Measurements from ENCODE around the gene SLC16A12.

SLC16A12 gene, protein sequence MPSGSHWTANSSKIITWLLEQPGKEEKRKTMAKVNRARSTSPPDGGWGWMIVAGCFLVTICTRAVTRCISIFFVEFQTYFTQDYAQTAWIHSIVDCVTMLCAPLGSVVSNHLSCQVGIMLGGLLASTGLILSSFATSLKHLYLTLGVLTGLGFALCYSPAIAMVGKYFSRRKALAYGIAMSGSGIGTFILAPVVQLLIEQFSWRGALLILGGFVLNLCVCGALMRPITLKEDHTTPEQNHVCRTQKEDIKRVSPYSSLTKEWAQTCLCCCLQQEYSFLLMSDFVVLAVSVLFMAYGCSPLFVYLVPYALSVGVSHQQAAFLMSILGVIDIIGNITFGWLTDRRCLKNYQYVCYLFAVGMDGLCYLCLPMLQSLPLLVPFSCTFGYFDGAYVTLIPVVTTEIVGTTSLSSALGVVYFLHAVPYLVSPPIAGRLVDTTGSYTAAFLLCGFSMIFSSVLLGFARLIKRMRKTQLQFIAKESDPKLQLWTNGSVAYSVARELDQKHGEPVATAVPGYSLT

GRCh38 chr10:89535171-89536012 is at the start of gene SLC16A12:
TSS of gene SLC16A12 (minus strand) at chr10:89535594. CDS start at chr10:89462578, 73,016 bp downstream.
- DNase-seq, result no peak

GRCh38 chr10:89582022-89582421 is 46.6 kb upstream of the SLC16A12 start:
- no peak for DNase-seq

GRCh38 chr10:89580243-89580642 is 44.8 kb upstream of the SLC16A12 start:
- DNase-seq, result no peak

DNA sequence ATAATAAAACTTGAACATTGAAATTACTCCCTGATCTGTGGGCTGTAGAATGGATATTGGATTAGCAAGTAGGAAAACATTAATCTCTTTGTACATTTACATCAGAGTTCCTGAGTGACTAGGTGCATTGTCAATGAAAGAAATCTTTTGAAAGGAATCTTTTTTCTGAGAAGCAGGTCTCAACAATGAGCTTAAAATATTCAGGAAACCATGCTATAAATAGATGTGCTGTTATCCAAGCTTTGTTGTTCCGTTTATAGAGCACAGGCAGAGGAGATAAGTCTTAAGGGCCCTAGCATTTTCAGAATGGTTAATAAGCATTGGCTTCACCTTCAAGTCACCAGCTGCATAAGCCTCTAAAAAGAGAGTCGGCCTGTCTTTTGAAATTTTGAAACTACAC is 41.3 kb upstream of the SLC16A12 start:
- no peak for DNase-seq

- no peak for DNase-seq
Measured at GRCh38 chr10:89576022-89576421, 40.6 kb upstream of the SLC16A12 start.

DNA sequence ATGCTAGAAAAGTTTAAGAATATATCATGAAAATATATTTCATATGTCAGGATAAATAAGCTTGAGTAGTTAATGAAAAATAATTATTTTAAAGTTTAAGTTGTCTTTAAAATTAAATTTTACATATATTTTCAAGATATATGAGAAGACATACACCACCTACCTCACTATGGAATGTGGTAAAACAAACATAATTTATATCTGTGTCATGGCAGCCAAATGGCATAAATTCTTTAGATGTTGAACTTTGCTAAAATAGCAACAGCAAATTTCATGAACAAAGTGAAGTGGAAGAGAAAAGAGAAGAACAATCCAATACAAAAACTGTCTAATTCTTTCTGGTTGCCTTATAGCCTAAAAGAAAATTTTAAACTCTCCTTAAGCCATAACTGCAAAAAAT is 39.6 kb upstream of the SLC16A12 start:
- DNase-seq, result no peak

DNA sequence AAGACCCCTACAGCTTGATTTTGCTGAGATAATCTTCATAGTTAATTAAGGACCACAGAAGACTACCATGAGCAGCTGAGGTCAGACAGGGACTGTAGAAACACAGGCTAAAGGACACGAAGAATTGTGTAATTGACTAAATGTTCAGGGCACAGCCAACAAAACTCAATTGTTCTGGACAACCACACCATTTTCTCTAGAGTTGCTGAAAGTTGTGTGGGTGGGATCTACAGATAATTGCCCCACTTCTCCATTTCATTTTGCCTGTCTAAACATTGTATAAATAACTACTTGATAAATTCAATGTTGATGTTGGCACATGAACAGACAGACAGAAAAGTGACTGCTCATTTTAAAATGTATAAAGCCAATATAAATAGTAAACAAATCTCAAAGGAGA is 39.0 kb upstream of the SLC16A12 start:
- DNase-seq, result no peak

DNA sequence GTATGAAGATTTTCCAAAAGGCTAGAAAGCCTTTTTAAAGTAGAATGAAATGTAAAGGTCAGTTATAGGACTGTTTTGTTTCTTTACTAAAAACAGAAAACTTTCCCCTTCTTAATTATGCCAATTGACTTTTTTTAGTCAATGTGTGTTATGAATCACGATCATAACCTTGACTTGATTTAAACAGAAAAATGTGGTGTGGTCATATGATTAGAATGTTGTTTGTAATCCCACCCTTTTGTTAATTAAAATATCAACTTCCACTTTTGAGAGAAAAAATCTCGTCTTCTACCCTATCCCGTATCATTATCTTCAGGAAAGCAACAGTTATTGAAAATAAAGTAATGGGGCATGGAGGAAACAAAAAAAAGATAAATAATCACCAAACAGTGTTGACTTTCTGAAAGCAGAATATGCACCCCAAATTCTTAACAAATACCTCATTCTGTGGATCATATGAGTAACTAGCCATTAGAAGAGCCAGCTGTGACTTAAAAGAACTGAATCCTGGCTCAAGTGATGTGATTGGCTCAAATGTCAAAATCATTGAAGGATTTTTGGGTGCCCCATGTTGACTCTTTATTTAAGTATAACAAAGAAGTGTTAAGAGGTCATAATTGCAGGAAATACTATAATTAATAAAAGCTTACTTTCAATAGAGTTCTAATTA is 32.3 kb upstream of the SLC16A12 start:
- no peak for DNase-seq

- DNase-seq, result no peak
Measured at GRCh38 chr10:89566992-89567391, 31.6 kb upstream of the SLC16A12 start.

- no peak for DNase-seq
Measured at GRCh38 chr10:89566095-89566950, 30.9 kb upstream of the SLC16A12 start.

GRCh38 chr10:89565180-89565579 is 29.8 kb upstream of the SLC16A12 start:
- no peak for DNase-seq

DNA sequence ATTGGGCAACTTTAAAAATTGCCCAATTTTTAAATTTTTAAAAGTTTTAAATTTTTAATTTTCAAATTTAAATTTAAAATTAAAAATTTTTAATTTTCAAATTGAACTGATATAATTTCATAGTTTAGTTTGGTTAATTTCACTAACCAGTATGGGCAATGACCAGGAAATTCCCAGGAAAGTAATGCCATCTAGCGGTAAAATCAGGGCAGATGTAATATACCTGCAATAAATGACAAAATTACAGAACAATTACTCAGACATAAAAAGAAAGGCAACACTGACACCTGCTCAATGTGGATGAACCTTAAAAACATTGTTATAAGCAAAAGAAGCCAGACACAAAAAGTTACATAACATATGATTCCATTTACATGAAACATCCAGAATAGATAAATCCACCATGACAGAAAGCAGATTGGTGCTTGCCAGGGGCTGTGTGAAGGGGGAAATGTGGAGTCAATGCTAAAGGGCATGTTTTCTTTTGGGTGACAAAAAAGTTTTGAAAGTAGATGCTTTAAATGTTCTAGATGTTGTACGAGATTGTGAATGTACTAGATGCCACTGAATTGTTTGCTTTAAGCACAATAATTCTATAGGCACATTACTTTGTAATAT is 28.6 kb upstream of the SLC16A12 start:
- DNase-seq, result no peak

GRCh38 chr10:89563311-89563710 is 27.9 kb upstream of the SLC16A12 start:
- no peak for DNase-seq

DNA sequence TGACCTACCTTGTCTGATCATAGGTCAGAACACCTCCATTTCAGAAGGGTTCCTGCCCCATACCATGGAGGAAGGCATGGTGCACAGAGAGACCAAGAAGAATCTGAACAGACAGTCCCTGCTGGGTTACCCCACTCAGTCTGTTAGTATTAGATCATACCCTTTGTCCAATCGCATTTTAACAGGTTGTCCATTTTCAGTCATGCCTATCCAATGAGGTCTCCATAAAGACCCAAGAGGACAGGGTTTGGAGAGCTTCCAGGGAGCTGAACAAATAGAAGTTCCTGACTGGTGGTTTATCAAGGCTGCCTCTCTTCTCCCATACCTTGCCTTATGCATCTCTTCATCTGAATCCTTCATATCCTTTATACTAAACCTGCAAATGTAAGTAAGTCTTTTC is 21.2 kb upstream of the SLC16A12 start:
- peak; percentile 27 for DNase-seq

DNA sequence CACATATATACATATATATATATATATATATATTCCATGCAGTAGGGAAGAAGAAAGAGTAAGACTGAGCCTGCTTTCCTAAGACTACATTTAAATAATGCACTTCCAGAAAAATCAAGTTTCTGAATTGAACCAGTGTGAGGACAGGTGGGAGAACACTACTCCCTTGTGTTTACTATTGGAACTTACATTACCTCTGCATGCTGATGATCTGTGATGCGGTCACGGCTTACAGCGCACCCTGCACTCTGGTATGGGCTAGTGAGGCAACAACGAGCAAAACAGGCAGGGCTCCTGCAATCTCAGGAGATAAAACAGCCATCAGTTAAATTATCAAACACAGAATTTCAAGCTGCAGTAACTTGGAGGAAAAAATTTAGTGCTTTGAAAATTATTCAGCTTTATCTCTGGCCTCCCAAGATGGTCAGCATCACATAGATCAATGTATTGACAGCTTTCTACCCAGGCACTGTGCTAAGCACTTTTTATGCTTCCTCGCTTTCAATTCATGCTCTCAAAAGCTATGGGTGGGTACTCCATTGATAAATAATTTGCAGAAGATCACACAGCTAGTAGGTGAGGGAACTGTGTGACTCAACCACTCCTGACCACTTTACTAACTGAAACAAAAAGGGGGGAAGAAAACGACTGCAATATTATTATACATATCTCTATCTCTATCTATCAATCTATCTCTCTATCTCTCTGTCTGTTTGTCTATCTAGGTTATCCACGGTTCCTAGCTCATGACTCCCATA is 20.5 kb upstream of the SLC16A12 start:
- no peak for DNase-seq

DNA sequence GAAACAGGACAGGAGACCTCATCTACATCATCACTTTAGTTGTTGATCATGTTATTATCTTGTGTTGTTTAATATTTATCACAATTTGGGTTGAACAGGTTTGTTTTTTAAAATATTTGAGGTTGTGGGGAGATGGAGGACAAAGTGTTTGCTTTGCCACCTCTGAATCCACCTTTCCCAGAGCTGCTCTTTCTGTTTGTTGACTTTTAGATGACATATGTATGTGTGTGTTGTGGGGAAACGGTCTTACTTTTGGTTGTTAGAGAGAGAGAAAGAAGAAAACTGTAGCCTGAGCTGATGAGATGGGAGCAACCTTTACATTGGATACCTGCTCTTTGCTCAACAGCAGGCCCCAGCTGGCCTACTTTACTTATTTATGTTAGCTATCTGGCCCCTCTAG is 19.0 kb upstream of the SLC16A12 start:
- peak; percentile 40 for DNase-seq

- DNase-seq, result no peak
Measured at GRCh38 chr10:89553064-89553734, 17.8 kb upstream of the SLC16A12 start.

DNA sequence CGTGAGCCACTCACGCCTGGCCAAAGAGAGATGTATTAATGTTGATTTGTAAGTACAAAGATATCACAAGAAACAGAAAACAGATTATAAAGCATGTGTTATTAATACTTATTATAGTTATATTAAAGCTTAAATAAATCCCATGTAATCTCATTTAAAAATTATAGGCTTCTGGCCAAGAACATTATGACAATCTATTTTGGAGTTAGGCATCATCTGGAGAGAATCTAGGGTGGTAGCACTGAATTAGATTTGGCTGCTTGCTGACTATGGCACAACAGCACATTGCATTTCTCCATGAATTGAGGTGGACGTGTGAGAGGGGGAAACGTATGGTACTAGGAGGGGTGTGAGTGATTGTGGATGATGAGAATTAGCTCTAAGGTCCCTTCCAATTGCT is 16.8 kb upstream of the SLC16A12 start:
- DNase-seq, result no peak

- DNase-seq, result peak; percentile 65
Measured at GRCh38 chr10:89550509-89550908, 15.1 kb upstream of the SLC16A12 start.

- no peak for DNase-seq
Measured at GRCh38 chr10:89549510-89549909, 14.1 kb upstream of the SLC16A12 start.

Data from DMS153 (cell line).